GM10266 (cell line): Measurements from ENCODE around the gene CSNK1E.
A peak's percentile ranks its signal among the peaks of the same experiment; 100 is the strongest.

Source experiments
- DNase-seq: peaks from one replicate; pipeline ENCODE4 v3.0.0; 2012; ENCODE audit errors: extremely low spot score
- TF ChIP-seq, protein P1 (sequence below): IDR thresholded peaks from 2 replicates; pipeline ENCODE4 v1.5.1; 2012; ENCODE audit warnings: mild to moderate bottlenecking, low read depth; ENCODE audit not compliant: control insufficient read depth, insufficient read depth; ENCODE audit errors: missing control alignments

CSNK1E gene

DNA sequence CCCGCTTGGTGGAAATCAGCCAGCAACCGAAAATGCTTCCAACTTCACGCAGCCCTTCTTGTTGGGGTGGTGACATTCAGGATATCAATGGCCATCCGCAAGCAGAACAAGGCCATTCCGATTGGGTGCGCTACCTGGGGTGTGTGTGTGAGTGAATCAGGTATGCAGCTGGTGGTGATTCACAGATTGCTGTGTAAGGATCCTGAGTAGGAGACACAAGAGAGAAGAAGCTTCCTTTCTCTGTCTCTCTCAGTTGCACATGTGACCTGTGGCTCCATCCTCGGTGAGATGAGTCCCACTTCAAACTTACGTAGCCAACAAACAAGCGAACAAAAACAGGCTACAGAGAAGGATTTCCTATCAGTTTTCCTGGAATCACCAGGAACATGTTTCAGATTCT, 34.8 kb downstream of the CSNK1E start:
- TF ChIP-seq, protein P1, sequence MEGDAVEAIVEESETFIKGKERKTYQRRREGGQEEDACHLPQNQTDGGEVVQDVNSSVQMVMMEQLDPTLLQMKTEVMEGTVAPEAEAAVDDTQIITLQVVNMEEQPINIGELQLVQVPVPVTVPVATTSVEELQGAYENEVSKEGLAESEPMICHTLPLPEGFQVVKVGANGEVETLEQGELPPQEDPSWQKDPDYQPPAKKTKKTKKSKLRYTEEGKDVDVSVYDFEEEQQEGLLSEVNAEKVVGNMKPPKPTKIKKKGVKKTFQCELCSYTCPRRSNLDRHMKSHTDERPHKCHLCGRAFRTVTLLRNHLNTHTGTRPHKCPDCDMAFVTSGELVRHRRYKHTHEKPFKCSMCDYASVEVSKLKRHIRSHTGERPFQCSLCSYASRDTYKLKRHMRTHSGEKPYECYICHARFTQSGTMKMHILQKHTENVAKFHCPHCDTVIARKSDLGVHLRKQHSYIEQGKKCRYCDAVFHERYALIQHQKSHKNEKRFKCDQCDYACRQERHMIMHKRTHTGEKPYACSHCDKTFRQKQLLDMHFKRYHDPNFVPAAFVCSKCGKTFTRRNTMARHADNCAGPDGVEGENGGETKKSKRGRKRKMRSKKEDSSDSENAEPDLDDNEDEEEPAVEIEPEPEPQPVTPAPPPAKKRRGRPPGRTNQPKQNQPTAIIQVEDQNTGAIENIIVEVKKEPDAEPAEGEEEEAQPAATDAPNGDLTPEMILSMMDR = no peak
- DNase-seq = no peak

DNA sequence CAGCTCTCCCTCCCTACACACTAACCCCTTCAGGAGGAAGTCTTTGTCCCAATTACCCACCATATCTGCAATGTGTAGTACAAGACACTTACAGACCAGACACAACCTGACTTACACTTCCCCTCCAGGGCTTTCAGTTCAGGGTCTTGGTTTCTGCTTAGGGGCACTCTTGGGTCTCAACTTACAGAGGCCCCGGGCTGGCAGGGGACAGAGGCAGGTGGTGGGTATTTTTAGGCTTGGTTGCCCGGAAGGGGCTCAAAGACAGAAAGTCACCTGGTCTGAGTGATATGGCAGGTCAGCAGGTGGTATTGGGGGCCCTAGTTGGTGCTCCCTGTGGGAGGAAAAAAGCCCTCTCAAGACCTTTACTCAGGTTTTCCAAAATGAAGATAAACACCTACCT, 41.1 kb downstream of the CSNK1E start:
- TF ChIP-seq, protein P1 = no peak
- no peak for DNase-seq

DNA sequence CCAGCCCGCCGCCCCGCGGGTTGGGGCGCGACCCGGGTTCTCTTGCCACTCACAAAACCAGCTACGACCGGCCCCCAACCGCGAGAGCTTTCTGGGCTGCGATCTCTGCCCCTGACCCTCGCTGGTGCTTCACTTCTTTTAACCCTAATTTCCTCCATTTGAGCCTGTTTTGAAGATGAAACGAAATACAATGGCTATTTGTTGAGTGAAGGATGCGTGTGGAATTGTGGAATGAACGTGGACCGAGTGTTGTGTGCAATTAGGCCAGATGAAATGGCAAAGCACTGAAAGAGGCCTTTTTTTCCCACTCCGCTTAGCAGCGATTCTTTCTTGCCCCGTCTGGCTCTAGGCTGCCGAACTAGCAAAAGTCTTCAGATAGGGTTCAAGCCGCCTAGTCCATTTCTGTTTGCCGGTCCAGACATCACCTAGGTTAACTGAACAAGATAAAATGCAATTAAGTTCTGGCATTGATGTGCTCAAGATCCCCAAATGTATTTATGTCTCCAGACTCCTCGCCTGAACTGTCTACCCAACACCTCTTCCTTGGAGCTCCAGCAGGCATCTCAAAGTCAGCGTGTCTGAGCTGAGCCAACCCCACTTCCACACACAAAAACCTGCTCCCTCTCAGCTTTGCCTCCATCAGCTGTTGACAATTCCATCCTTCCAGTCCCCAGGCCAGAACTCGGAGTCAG, 44.0 kb downstream of the CSNK1E start:
- no peak for DNase-seq
- TF ChIP-seq, protein P1 = no peak

DNA sequence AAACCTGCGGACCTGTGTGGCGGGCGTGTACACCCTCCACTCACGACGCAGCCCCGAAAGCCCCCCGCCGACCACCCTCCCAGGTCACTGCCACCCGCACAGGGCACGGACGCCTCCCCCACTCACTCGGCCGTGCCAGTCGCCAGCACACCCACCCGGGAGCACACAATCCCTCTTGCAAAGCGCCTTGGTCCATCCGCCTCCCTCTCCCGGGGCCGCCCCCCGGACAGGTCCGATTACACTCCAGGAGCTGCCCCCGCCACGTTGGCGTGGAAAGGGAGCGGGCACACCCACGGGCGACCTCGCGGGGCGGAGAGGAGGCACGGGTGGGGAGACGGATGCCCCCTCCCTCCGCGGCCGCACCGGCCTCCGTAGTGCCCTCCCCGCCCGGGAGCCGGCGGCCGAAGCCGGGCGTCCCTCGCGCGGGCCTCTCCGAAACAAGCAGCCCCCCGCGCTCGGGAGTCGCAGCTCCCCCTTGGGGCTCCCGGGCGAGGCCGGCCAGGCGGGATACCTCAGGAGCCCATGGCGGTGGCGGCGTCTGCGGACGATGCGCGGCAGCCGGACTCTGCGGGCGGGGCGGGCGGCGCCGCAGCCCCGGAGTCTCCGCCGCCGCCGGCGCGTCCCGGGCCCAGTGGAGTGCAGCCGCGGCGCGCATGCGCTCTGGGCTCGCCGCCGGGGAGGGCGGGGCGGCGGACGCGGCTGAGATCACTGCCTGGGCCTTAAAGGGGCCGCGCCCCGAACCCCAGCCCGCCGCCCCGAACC, 44.7 kb downstream of the CSNK1E start, which contains the start of gene TMEM184B:
Gene TMEM184B (minus strand): TSS at position 638 of the 762 bp plus-strand sequence. CDS start 25,049 bp downstream, outside the sequence.
- peak; percentile 98 for DNase-seq
- TF ChIP-seq, protein P1 = no peak

DNA sequence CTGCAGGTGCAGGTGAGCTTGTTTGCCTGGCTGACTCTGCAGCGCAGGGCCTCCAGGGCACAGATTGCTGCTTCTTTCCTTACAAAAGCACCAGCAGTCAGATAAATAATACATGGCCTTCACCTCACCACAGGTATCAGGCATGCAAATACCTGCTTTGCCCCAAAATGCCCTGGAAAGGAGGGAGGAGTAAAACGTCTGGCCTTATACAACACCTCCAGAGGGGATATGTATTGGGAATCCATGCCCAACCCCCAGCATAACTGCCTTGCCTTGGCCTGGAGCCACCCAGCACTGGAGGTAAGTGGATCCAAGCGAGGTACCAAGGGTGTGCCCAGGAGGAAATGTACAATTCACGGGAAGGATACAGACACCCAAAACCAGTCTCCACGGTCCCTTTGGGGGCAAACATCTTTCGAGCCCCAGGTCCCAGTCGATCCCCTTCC, 45.3 kb downstream of the CSNK1E start:
- TF ChIP-seq, protein P1 = no peak
- DNase-seq = no peak

DNA sequence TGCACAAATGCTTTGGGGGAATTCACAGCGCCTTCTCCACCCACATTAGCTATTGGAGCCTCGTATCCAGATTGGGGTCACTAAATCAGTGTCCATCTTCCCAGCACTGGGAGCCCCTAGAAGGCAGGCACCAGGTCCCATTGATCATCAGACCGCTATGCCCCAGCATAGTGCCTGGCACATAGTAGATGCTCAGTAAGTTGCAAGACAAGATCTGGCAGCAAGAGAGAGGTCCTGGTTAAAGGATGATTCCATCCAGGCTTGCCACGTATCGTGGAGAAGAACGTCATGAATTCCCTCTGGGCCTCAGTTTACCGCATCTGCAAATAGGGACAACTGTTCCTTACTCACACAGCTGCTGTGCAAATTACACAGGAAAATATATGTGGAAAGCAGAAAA, 46.1 kb downstream of the CSNK1E start:
- DNase-seq = no peak
- TF ChIP-seq, protein P1 = no peak
